SIG-M5 (cell line): ENCODE measurements around the gene CDC14B.

Experiments used
- DNase-seq: peaks from one replicate; lab custom pipeline; 2025; lab: John Stamatoyannopoulos, UW

CDC14B gene

DNA sequence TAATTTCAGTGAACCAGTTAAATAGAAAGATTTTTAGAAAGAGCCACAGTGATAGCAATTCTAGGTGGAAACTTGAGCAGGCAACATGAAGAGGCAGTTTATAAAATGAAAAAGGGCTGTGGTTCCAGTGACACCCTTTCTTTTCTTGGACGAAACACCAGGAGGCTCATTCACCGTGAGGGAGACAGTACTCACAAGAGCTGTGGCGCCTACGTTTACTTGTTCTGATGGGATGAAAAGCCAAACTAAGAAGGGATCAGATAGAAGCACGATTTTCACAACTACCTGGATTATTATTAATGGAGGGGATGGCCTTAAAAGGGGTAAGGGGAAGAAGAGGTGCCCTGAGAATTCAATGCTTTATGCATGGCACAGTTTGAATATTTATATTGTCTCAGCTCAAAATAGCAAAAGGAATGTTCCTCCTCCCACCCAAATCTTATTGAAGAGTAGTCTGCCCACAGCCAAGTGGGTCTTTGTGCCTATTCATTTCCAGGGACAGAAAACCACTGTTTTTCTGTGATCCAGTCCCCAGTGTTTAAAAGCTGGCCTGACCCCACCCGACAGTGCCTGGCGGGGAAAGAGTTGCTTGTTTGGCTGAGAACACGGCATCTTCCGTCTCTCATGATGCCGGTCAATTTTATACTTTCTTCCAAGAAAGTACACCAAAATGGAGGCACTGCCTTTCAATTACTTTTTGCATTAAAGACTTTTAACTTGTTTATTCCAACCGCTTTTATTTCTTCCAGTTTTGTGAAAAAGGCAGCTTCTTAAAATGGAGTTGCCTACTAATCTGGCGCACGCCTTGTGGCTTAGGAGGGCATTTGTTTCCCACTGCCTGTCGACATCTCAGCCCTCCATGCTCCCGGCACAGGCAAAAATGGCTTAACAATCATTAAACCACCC, 117.8 kb downstream of the CDC14B start:
- DNase-seq, result no peak

- no peak for DNase-seq
These were observed 118.7 kb downstream of the CDC14B start for GRCh38 chr9:96500696-96501632.

DNA sequence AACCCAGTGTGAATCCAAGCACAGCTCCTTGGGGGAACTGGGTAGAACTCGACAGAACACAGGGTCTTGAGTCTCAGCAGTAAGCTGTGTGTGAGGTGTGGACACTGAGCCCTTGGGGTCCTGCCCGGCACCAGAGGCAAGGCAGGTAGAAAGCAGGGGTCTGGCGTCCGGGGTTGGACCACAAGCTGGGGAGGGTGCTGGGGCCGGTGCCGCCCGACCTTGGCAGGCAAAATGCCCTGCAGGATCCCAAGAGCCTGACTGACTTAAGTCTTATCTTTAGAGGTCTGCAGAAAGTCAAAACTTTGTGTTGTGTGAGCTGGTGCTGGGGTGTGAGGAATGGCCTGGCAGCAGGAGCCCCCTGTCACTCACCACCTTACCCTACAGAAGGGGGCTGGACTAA, 120.4 kb downstream of the CDC14B start:
- no peak for DNase-seq

DNA sequence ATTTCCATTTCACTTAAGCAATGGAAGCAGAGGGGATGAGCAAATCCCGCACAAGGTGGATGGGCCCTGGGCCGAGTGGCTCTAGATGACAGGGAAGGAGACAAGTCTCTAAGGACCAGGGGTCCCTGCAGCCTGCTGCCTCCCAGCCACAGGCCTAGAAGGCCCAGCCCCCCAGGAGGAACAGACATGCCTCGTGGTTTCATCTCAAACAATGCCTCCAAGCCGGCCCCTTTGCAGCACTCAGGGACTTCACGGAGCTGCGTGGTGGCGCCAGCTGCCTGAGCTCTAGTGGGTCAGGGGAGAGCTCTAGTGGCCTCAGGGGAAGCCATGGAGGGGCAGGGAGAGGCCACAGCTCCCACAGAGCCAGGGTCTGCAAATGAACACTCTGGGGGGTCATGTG, 120.8 kb downstream of the CDC14B start:
- no peak for DNase-seq

- DNase-seq, result no peak
These were observed 122.6 kb downstream of the CDC14B start for GRCh38 chr9:96497117-96497399.

DNA sequence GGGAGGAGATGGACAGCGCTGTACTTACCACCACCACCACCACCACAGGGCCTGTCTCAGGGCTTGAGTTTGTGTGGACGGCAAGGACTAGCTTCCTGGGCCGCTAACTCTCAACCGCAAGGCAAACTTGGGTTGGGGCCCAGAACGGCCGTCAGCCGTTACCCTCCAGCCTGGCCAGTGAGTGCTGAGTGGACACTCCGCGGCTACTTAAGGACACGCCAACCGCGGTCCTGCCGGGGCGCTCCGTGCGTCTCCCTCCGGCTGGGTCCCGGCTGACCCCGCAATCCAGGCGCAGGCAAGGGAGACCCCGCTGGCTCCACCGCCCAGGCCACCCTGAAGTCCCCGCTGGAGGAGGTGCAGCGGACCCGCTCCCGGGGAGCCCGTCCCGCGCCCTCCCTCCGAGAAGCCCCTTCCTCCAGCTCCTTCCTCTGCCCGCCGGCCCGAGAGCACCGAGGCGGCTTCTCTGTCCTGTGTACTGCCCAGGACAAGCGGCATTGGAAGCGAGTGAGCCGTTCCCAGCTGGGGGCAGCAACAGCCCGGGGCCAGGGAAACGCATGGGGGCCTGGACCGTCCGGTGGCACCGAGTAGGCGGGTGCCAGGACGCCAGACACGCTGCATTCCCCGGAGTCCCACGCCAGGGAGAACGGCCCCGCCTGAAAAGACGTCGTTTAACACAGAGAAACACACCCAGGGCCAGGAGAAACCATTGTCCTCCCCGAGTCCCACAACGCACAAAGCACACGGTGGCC, 123.1 kb downstream of the CDC14B start:
- DNase-seq, result no peak

DNA sequence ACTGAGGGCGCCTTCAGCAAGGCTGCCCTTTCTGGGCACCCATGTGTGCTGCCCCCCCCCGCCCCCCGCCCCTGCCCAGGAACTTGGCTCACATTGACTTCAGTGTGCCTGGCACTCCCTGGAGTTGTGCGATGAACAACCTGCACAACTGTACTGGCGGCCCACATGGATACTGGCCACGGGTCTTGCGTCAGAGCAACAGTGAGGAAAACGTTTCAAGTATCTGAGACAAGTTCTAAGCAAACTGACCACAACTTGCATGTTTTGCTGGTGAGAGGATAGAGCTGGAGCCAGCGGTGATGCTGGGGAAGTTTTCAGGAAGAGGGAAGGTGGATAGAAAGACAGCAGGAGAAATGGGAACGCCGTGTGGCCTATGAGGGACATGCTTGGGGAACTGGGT, 124.3 kb downstream of the CDC14B start:
- DNase-seq, result no peak

- no peak for DNase-seq
These were observed 125.3 kb downstream of the CDC14B start for GRCh38 chr9:96494215-96494800.

DNA sequence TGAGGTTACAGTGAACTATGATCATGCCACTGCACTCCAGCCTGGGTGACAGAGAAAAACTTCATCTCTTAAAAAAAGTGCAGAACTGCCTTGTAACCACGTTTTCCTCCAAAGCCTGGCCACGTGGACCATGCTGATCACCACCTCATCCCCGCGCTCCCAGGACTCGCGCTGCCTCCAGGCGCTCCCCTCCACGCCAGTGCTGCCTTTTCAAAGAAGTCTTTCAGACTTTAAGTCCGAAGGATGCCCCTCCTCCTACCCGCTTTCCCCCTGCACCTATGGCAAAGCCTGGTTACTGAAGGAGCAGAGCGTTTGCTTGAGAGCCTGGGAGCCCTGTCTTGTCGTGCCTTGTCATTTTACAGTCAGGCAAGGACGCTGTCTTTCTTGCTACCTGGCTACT, 125.9 kb downstream of the CDC14B start:
- no peak for DNase-seq

DNA sequence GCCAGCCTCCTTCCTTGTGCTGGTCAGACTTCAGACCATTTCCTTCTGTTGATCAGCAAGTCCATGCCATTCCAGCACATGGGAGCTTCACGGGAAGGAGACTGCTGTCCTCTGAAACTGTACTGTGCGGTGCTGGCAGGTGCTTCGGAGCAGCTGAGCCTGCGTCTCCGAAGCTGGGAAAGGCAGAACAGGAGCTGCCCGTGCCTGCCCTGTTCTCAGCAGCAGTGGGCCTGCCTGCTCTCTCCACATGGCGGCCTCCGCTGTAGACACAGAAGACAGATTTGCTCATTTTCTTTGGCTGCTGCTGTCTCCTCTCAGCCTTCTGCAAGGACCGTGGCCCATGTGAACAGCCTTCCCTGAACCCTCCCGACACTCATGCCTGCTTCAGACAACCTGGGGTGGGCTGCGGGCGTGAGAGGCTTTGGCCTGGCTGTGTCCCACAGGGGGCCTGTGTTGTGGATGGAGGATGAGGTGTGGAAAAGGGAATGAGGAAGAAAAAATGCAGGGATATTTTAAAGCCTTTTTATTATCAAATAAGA, 126.6 kb downstream of the CDC14B start:
- no peak for DNase-seq

DNA sequence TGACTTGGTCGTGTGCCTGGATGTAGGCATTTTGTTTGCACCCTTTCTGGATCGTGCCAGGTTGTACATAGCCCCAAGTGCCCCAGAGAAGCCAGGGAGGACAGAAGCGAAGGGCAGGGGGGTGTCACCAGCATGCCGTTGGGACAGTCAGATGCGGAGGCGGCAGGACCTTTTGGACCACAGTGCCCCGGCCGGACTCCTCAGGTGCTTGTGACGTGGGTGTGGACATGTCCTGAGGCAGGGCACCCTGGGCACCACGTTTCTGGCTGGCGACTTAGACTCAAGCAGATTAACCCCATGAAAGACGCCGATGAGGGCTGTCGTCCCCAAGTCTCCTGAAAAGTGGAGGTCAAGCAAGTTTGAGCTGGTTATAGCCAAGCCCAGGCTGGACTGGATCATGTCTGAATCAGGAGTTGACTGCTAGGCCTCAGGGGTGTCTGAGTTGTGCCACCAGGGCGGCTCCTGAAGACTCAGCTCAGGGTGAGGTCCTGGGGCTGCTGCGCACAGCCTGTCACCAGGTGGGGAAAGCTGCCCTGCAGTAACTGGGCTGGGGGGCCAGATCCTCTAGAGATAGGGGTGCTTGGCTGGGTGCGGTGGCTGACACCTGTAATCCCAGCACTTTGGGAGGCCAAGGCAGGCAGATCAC, 127.6 kb downstream of the CDC14B start:
- no peak for DNase-seq

- DNase-seq, result no peak
These were observed 128.4 kb downstream of the CDC14B start for GRCh38 chr9:96491079-96491879.

DNA sequence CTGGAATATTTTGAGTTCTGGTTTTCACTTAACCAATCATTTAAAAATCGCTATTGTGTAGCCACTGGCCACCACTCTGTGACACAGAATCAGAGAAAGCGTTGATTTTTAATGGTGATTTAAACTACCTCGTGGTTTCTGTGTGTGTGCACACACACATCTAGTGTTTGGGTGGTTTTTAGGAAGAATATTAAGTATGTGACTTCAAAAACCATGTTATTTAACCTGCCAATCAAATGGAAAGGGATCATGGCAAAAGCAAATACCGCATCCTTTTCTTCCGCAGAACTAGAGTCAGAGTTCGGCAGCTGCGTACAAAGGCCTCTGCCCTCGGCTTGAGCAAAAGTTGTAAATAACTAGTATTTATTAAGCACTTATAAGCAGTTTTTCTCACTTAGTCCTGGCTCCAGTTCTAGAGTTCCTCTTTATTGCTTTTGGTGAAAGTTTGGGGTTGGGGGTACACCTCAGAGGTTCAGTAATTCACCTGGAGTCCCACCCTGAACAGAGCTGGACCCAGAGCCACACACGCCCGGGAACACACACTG, 129.0 kb downstream of the CDC14B start:
- DNase-seq, result no peak

- DNase-seq, result no peak
These were observed 130.1 kb downstream of the CDC14B start for GRCh38 chr9:96489482-96489979.

DNA sequence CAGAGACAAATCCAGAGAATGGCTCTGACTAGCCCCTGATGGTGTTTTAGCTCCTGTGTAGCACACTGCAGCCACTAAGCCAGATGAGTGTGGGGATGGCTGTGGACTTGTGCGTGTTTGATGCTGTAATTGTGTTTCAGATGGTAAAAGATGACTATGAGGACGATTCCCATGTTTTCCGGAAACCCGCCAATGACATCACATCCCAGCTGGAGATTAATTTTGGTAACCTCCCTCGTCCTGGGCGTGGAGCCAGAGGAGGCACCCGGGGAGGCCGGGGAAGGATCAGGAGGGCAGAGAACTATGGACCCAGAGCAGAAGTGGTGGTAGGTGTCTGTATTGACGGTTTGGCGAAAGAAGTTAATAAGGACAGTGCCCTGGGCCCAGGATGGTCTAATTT, 131.7 kb downstream of the CDC14B start:
- DNase-seq, result no peak

DNA sequence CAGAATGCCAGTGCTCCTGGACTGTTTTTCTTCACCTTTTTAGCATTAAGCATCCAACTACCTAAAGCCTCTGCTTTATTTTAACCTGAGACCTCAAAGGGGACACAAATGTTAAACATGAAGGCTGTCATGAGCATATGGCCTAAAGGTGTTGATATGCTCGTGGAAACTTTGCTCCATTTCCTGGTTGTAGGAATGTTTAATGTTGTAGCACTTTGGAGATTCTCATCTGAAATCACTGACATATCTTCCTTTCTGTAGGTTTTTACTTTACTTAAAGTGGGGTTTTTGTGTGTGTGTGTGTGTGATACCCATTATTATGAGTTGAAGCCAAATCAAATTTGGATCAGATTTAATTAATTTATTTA, 132.6 kb downstream of the CDC14B start:
- DNase-seq, result no peak

- DNase-seq, result no peak
These were observed 133.1 kb downstream of the CDC14B start for GRCh38 chr9:96486386-96487028.

DNA sequence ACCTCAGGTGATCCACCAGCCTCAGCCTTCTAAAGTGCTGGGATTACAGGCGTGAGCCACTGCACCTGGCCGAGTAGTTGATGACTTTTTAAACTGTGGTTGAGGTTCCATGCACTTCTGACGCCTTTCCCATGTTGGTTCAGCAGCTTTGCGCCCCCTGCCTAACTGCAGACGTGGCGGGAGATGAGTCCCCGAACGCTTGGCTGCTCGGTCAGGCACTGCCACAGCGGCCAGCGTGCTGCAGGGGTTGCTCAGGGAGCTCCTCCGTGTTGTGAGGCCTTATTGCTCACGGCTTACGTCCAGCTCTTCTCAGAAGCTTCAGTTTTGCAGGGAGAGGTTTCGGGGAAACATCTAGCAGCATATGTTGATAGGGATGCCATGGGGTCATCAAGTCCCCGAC, 134.4 kb downstream of the CDC14B start:
- DNase-seq, result no peak

DNA sequence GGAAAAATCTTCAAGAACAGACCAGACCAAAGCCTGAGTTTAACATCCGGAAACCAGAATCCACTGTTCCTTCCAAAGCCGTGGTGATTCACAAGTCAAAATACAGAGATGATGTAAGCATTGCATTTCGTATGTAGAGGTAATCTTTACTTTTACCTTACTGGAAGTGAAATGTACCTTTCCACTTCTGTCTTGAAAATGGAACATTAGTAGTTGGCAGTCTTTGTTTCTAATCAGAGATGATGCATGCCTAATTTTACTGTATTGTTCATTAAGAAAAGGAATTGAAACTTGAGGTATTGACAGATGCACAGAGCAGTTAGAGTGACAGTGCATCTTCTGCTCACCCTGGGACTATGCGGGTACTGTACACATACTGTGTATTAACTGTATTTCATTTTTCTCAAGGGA, 135.1 kb downstream of the CDC14B start:
- no peak for DNase-seq
